K562 (cell line): ENCODE results near the gene ARSA. TPM values are rescaled to one million over a fixed set of nuclear protein-coding genes. Genes with fewer than 3 reads are reported as not detected.

Experiments used
- C11orf30 ChIP-seq: fragments of 450-650 bp; IDR thresholded peaks from 2 replicates; pipeline ENCODE4 v1.6.1; 2016; ENCODE audit warnings: low read depth, mild to moderate bottlenecking
- FOXA3 ChIP-seq, 2 experiments: fragments of 450-650 bp in 1 of 2; sonication (generic) in 1 of 2; formaldehyde crosslinking; IDR thresholded peaks in 1 of 2; conservative IDR thresholded peaks in 1 of 2; 2 replicates each; pipeline versions ENCODE4 v1.4.0 to v1.8.0; 2020 to 2022; ENCODE audit warnings: mild to moderate bottlenecking in 2 of 2, missing genetic modification reagents in 1 of 2
- GTF2E2 ChIP-seq: fragments of 200-800 bp; sonication (Bioruptor generic); IDR thresholded peaks from 2 replicates; pipeline ENCODE4 v1.6.1; 2016; ENCODE audit warnings: missing genetic modification characterization, missing compliant biosample characterization
- KAT8 ChIP-seq: fragments of 450-650 bp; IDR thresholded peaks from 2 replicates; pipeline ENCODE4 v1.6.1; 2016; ENCODE audit warnings: low read depth, mild to moderate bottlenecking
- MBD1 ChIP-seq: fragments of 250-450 bp; sonication (Bioruptor Pico); IDR thresholded peaks from 2 replicates; pipeline ENCODE4 v1.8.0; 2022; ENCODE audit warnings: inconsistent platforms
- NCOA6 ChIP-seq: fragments of 450-650 bp; IDR thresholded peaks from 2 replicates; pipeline ENCODE4 v1.6.1; 2017; ENCODE audit warnings: mild to moderate bottlenecking
- NFRKB ChIP-seq: fragments of 450-650 bp; IDR thresholded peaks from 2 replicates; pipeline ENCODE4 v1.6.1; 2016; ENCODE audit warnings: low read depth
- PTBP1 ChIP-seq: fragments of 200-400 bp; formaldehyde crosslinking; IDR thresholded peaks from 2 replicates; pipeline ENCODE4 v1.6.1; 2017; ENCODE audit warnings: low read depth, low read length
- RCOR1 ChIP-seq, 2 experiments: IDR thresholded peaks; 2 replicates each; pipeline ENCODE4 v1.6.1; 2012; ENCODE audit warnings: low read depth in 2 of 2, low read length in 2 of 2, borderline replicate concordance in 1 of 2, improper control_type of control experiment in 1 of 2
- ZBTB43 ChIP-seq: sonication (generic); formaldehyde crosslinking; IDR thresholded peaks from 2 replicates; pipeline ENCODE4 v1.8.0; 2023; ENCODE audit warnings: mild to moderate bottlenecking, missing genetic modification reagents
- ZBTB8A ChIP-seq: fragments of 450-650 bp; IDR thresholded peaks from 2 replicates; pipeline ENCODE4 v1.6.1; 2018; ENCODE audit warnings: mild to moderate bottlenecking, moderate library complexity; ENCODE audit not compliant: partially characterized antibody
- ZNF121 ChIP-seq: sonication (generic); formaldehyde crosslinking; conservative IDR thresholded peaks from 2 replicates; pipeline ENCODE4 v1.8.0; 2022; ENCODE audit warnings: missing genetic modification reagents
- ZNF146 ChIP-seq: IDR thresholded peaks from one replicate; pipeline ENCODE4 v1.6.1; 2018; ENCODE audit warnings: missing compliant biosample characterization; ENCODE audit not compliant: unreplicated experiment
- ZNF24 ChIP-seq: fragments of 450-650 bp; IDR thresholded peaks from 2 replicates; pipeline ENCODE4 v1.6.1; 2016
- polyA plus RNA-seq, 8 experiments: library from polyadenylated mRNA; depleted of rRNA in 4 of 8; stranded (reverse) in 5 of 8; unstranded in 3 of 8; fragments of >200 nt; fragmentation: Nextera tagmentation in 2 of 8; fragmentation: Illumina TruSeq in 1 of 8; extraction: Ambion mirVana in 2 of 8; extraction: Trizol in 1 of 8; gene quantifications; 2 replicates each; pipeline versions ENCODE4 v1.2.1 to v1.2.3, GENCODE V29; 2011 to 2014; ENCODE audit warnings: inconsistent platforms in 1 of 8, missing spikeins in 1 of 8
- total RNA-seq, 7 experiments: library from RNA; depleted of rRNA in 6 of 7; stranded (reverse); fragments of >200 nt in 6 of 7; fragmentation: Illumina TruSeq in 2 of 7; extraction: Trizol in 2 of 7; gene quantifications; 2 replicates each; pipeline versions ENCODE4 v1.2.1 to v1.2.3, GENCODE V29; 2011 to 2021; ENCODE audit warnings: low replicate concordance in 1 of 7
- TF ChIP-seq, protein P1 (sequence below), 2 experiments: IDR thresholded peaks; 2 replicates each; pipeline ENCODE4 v1.6.1; 2012; ENCODE audit warnings: improper control_type of control experiment in 2 of 2, low read depth in 2 of 2, low read length in 2 of 2, borderline replicate concordance in 1 of 2
- TF ChIP-seq, protein P2 (sequence below), 2 experiments: fragments of 200-800 bp in 1 of 2; sonication (Bioruptor generic) in 1 of 2; sonication (generic) in 1 of 2; formaldehyde crosslinking in 1 of 2; IDR thresholded peaks in 1 of 2; conservative IDR thresholded peaks in 1 of 2; 2 replicates each; pipeline versions ENCODE4 v1.5.0 to v1.6.1; 2016 to 2020; ENCODE audit warnings: missing compliant biosample characterization in 1 of 2, missing genetic modification characterization in 1 of 2, missing genetic modification reagents in 1 of 2
- TF ChIP-seq, protein P3 (sequence below): fragments of 200-800 bp; sonication (Bioruptor generic); IDR thresholded peaks from 2 replicates; pipeline ENCODE4 v1.6.1; 2017; ENCODE audit warnings: missing genetic modification characterization, missing compliant biosample characterization

The ARSA gene
- total and polyA plus RNA-seq, 9 of the 15 experiments (the other 6 are each of a cell fraction or from before 2014, with no cell fraction given) = 0.32 to 10.9 (median 1.8) TPM; not detected in 1

DNA sequence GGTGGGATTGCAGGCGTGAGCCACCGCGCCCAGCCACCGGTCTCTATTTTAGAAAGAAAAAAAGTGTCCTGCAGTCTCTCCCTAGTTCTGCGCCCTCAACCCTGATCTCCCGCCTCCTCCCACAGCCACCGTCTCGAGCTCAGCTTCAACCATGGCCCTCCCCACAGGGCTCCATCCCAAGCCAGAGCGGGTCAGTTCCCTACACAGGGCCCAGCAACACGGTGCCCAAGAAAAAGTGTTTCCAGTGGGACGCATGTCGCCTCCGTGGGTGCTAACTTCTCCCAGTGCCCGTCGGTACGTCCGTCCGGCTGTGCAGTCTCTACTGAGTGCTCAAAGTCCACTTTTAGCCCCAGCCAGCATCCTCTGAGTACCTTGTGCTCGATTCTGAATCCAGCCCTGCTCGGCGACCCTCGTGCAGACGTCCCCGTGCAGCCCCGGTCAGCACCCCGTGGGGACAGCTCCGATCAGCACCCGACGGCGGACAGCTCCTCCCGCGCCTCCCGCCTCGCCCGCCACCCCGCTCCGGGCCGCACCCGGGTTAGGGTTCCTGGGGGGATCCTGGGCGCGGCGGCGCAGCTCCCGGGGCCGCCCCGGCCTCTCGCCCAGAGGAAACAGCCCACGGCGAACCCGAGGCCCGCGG, 28.0 kb downstream of the ARSA start (continued):
- peak in 1 of 2 experiments; percentile 81; a peak in 2 of 4 replicates for TF ChIP-seq FOXA3 (CRISPR knock-in tag; conservative IDR thresholded peaks at IDR 0.05 in 1 of 2, IDR thresholded peaks at IDR 0.05 in 1 of 2)
- TF ChIP-seq ZNF146 (CRISPR knock-in tag) = peak; percentile 66
- TF ChIP-seq ZBTB8A = no peak
- peak; percentile 97 for TF ChIP-seq NCOA6
- no peak for TF ChIP-seq NFRKB
- TF ChIP-seq ZBTB43 (CRISPR knock-in tag) = peak; percentile 89
- TF ChIP-seq, protein P1, sequence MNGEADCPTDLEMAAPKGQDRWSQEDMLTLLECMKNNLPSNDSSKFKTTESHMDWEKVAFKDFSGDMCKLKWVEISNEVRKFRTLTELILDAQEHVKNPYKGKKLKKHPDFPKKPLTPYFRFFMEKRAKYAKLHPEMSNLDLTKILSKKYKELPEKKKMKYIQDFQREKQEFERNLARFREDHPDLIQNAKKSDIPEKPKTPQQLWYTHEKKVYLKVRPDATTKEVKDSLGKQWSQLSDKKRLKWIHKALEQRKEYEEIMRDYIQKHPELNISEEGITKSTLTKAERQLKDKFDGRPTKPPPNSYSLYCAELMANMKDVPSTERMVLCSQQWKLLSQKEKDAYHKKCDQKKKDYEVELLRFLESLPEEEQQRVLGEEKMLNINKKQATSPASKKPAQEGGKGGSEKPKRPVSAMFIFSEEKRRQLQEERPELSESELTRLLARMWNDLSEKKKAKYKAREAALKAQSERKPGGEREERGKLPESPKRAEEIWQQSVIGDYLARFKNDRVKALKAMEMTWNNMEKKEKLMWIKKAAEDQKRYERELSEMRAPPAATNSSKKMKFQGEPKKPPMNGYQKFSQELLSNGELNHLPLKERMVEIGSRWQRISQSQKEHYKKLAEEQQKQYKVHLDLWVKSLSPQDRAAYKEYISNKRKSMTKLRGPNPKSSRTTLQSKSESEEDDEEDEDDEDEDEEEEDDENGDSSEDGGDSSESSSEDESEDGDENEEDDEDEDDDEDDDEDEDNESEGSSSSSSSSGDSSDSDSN (IDR thresholded peaks at IDR 0.05; ENCODE audit: borderline replicate concordance in 1 of 2, low read depth in 2 of 2, low read length in 2 of 2) = peak in 1 of 2 experiments; percentile 65; a peak in 1 of 4 replicates
- no peak for TF ChIP-seq PTBP1
- no peak for TF ChIP-seq C11orf30
- no peak for TF ChIP-seq GTF2E2 (tag)
- peak in 1 of 2 experiments; percentile 79; a peak in 2 of 4 replicates for TF ChIP-seq RCOR1 (IDR thresholded peaks at IDR 0.05; ENCODE audit: borderline replicate concordance in 1 of 2, low read depth in 2 of 2, low read length in 2 of 2)
- TF ChIP-seq, protein P2, sequence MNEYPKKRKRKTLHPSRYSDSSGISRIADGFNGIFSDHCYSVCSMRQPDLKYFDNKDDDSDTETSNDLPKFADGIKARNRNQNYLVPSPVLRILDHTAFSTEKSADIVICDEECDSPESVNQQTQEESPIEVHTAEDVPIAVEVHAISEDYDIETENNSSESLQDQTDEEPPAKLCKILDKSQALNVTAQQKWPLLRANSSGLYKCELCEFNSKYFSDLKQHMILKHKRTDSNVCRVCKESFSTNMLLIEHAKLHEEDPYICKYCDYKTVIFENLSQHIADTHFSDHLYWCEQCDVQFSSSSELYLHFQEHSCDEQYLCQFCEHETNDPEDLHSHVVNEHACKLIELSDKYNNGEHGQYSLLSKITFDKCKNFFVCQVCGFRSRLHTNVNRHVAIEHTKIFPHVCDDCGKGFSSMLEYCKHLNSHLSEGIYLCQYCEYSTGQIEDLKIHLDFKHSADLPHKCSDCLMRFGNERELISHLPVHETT (CRISPR knock-in tag; conservative IDR thresholded peaks at IDR 0.05 in 1 of 2, IDR thresholded peaks at IDR 0.05 in 1 of 2) = peak; percentile 65 to 99; a peak in 3 of 4 replicates
- TF ChIP-seq MBD1 (CRISPR knock-in tag) = no peak
- no peak for TF ChIP-seq KAT8
- peak; percentile 36; the same call in 1 of the 2 replicates for TF ChIP-seq ZNF24
- TF ChIP-seq, protein P3, sequence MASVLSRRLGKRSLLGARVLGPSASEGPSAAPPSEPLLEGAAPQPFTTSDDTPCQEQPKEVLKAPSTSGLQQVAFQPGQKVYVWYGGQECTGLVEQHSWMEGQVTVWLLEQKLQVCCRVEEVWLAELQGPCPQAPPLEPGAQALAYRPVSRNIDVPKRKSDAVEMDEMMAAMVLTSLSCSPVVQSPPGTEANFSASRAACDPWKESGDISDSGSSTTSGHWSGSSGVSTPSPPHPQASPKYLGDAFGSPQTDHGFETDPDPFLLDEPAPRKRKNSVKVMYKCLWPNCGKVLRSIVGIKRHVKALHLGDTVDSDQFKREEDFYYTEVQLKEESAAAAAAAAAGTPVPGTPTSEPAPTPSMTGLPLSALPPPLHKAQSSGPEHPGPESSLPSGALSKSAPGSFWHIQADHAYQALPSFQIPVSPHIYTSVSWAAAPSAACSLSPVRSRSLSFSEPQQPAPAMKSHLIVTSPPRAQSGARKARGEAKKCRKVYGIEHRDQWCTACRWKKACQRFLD (CRISPR knock-in tag) = peak; percentile 92
- TF ChIP-seq ZNF121 = 0 out of 2 replicates have a peak, but pooled peaks have one; percentile 17
